GM18511 (cell line): ENCODE data around the gene BRD3OS.
A peak's percentile ranks its signal among the peaks of the same experiment; 100 is the strongest.

ENCODE experiments used
- ATAC-seq: cut with Tn5 transposase; IDR thresholded peaks from one replicate; pipeline ENCODE4 v1.9.1; 2021; ENCODE audit warnings: mild to moderate bottlenecking, moderate library complexity; ENCODE audit not compliant: unreplicated experiment

The BRD3OS gene

GRCh38 chr9:134049772-134050588 lies 24.7 kb downstream of the BRD3OS start:
- ATAC-seq: no peak

GRCh38 chr9:134050726-134051125 lies 25.4 kb downstream of the BRD3OS start:
- ATAC-seq: no peak

- ATAC-seq: no peak
Observed at GRCh38 chr9:134051319-134051718, 26.0 kb downstream of the BRD3OS start.

GRCh38 chr9:134052491-134052890 lies 27.2 kb downstream of the BRD3OS start:
- ATAC-seq: no peak

- no peak for ATAC-seq
Observed at GRCh38 chr9:134052941-134053340, 27.7 kb downstream of the BRD3OS start.

- no peak for ATAC-seq
Observed at GRCh38 chr9:134053401-134053871, 28.2 kb downstream of the BRD3OS start.

GRCh38 chr9:134053941-134054761 lies 28.9 kb downstream of the BRD3OS start:
- ATAC-seq: no peak

GRCh38 chr9:134054891-134055811 lies 29.9 kb downstream of the BRD3OS start:
- ATAC-seq: no peak

GRCh38 chr9:134055981-134056461 lies 30.7 kb downstream of the BRD3OS start:
- no peak for ATAC-seq

GRCh38 chr9:134056483-134057306 lies 31.4 kb downstream of the BRD3OS start:
- ATAC-seq: no peak

GRCh38 chr9:134057307-134057657 lies 32.0 kb downstream of the BRD3OS start:
- ATAC-seq: no peak

- ATAC-seq: no peak
Observed at GRCh38 chr9:134057751-134058701, 32.7 kb downstream of the BRD3OS start.

GRCh38 chr9:134058716-134059115 lies 33.4 kb downstream of the BRD3OS start:
- ATAC-seq: no peak

- ATAC-seq: no peak
Observed at GRCh38 chr9:134059188-134059641, 33.9 kb downstream of the BRD3OS start.

- peak; percentile 90 for ATAC-seq
Observed at GRCh38 chr9:134059661-134060395, 34.5 kb downstream of the BRD3OS start.

- no peak for ATAC-seq
Observed at GRCh38 chr9:134060546-134060945, 35.3 kb downstream of the BRD3OS start.

GRCh38 chr9:134061019-134061687 lies 35.9 kb downstream of the BRD3OS start:
- no peak for ATAC-seq
